ENCODE data around the gene DNLZ.

DNLZ gene

GRCh38 chr9:136373300-136374182 is 10.0 kb upstream of the DNLZ start, which contains the start of gene CARD9:
Gene CARD9 (minus strand): TSS chr9:136373669. CDS start chr9:136372078, 1,591 bp downstream.
- H3K9ac ChIP-seq (ENCODE audit: insufficient read length, low read depth) = peak within 1 kb of the TSS; percentile 32
- H3K4me3 ChIP-seq (ENCODE audit: insufficient read length, low read depth) = no peak within 1 kb of the TSS
- H3K27me3 ChIP-seq (ENCODE audit: insufficient read depth, insufficient read length) = no peaks in the 10 kb centered on the region
- H3K4me1 ChIP-seq (ENCODE audit: insufficient read depth, insufficient read length) = peaks cover 26% of the 10 kb centered on the region
- DNase-seq (ENCODE audit: low read depth, low spot score) = no peak
- TF ChIP-seq YY1 (IDR thresholded peaks at IDR 0.05; ENCODE audit: insufficient read depth, insufficient read length) (no peak), ZNF274 (IDR thresholded peaks at IDR 0.05; ENCODE audit: low read depth, low read length) (no peak), SUZ12 (IDR thresholded peaks at IDR 0.05; ENCODE audit: extremely low read depth, insufficient read depth, insufficient read length) (no peak)
- peaks cover 91% of the 10 kb centered on the region for H3K36me3 ChIP-seq (ENCODE audit: insufficient read depth, insufficient read length, low read length)
- H3K9me3 ChIP-seq (ENCODE audit: insufficient read depth, low read length) = no peaks in the 10 kb centered on the region

- TF ChIP-seq YY1 (IDR thresholded peaks at IDR 0.05; ENCODE audit: insufficient read depth, insufficient read length) (no peak), SUZ12 (IDR thresholded peaks at IDR 0.05; ENCODE audit: extremely low read depth, insufficient read depth, insufficient read length) (no peak), ZNF274 (IDR thresholded peaks at IDR 0.05; ENCODE audit: low read depth, low read length) (no peak)
- no peak for DNase-seq (ENCODE audit: low read depth, low spot score)
- H3K4me1 ChIP-seq (ENCODE audit: insufficient read depth, insufficient read length) = peaks cover 26% of the 10 kb centered on the region
- H3K9me3 ChIP-seq (ENCODE audit: insufficient read depth, low read length) = no peaks in the 10 kb centered on the region
- peaks cover 91% of the 10 kb centered on the region for H3K36me3 ChIP-seq (ENCODE audit: insufficient read depth, insufficient read length, low read length)
- H3K4me3 ChIP-seq (ENCODE audit: insufficient read length, low read depth) = no peak overlapping the region
- H3K27me3 ChIP-seq (ENCODE audit: insufficient read depth, insufficient read length) = no peaks in the 10 kb centered on the region
- H3K9ac ChIP-seq (ENCODE audit: insufficient read length, low read depth) = no peak overlapping the region
These were observed 9.2 kb upstream of the DNLZ start for GRCh38 chr9:136372561-136373299.

GRCh38 chr9:136372006-136372405 is 8.5 kb upstream of the DNLZ start:
- Histone ChIP-seq H3K4me3 (ENCODE audit: insufficient read length, low read depth) (no peak overlapping the region), H3K9me3 (ENCODE audit: insufficient read depth, low read length) (no peaks in the 10 kb centered on the region), H3K9ac (ENCODE audit: insufficient read length, low read depth) (no peak overlapping the region), H3K4me1 (ENCODE audit: insufficient read depth, insufficient read length) (peaks cover 26% of the 10 kb centered on the region), H3K27me3 (ENCODE audit: insufficient read depth, insufficient read length) (no peaks in the 10 kb centered on the region), H3K36me3 (ENCODE audit: insufficient read depth, insufficient read length, low read length) (peaks cover 90% of the 10 kb centered on the region)
- no peak for DNase-seq (ENCODE audit: low read depth, low spot score)
- TF ChIP-seq SUZ12 (IDR thresholded peaks at IDR 0.05; ENCODE audit: extremely low read depth, insufficient read depth, insufficient read length) (no peak), YY1 (IDR thresholded peaks at IDR 0.05; ENCODE audit: insufficient read depth, insufficient read length) (no peak), ZNF274 (IDR thresholded peaks at IDR 0.05; ENCODE audit: low read depth, low read length) (no peak)

DNA sequence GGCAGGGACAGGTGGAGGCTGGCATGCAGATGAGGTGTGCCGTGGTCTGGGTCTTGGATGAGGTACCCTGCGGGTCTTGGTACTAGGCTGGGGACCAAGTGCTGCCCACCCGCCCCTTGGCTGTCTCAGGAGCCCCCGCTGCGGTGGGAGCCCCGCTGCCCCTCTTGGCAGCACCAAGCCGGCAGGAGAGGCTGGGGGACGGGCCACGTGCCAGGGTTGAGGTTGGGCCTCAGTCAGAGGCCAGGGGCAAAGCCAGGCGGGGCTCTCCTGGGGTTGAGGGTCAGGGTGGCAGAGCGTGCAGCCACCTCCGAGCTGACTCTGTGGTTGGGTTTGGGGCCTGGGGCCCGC is 8.0 kb upstream of the DNLZ start:
- no peak for TF ChIP-seq YY1 (IDR thresholded peaks at IDR 0.05; ENCODE audit: insufficient read depth, insufficient read length)
- TF ChIP-seq SUZ12 (IDR thresholded peaks at IDR 0.05; ENCODE audit: extremely low read depth, insufficient read depth, insufficient read length) = no peak
- no peak for TF ChIP-seq ZNF274 (IDR thresholded peaks at IDR 0.05; ENCODE audit: low read depth, low read length)
- Histone ChIP-seq H3K36me3 (ENCODE audit: insufficient read depth, insufficient read length, low read length) (peaks cover 90% of the 10 kb centered on the region), H3K9me3 (ENCODE audit: insufficient read depth, low read length) (no peaks in the 10 kb centered on the region), H3K4me3 (ENCODE audit: insufficient read length, low read depth) (no peak overlapping the region), H3K9ac (ENCODE audit: insufficient read length, low read depth) (no peak overlapping the region), H3K4me1 (ENCODE audit: insufficient read depth, insufficient read length) (peaks cover 25% of the 10 kb centered on the region), H3K27me3 (ENCODE audit: insufficient read depth, insufficient read length) (no peaks in the 10 kb centered on the region)
- no peak for DNase-seq (ENCODE audit: low read depth, low spot score)

- no peak for TF ChIP-seq SUZ12 (IDR thresholded peaks at IDR 0.05; ENCODE audit: extremely low read depth, insufficient read depth, insufficient read length)
- TF ChIP-seq YY1 (IDR thresholded peaks at IDR 0.05; ENCODE audit: insufficient read depth, insufficient read length) = no peak
- no peak for TF ChIP-seq ZNF274 (IDR thresholded peaks at IDR 0.05; ENCODE audit: low read depth, low read length)
- peaks cover 26% of the 10 kb centered on the region for H3K4me1 ChIP-seq (ENCODE audit: insufficient read depth, insufficient read length)
- DNase-seq (ENCODE audit: low read depth, low spot score) = no peak
- no peaks in the 10 kb centered on the region for H3K27me3 ChIP-seq (ENCODE audit: insufficient read depth, insufficient read length)
- peaks cover 90% of the 10 kb centered on the region for H3K36me3 ChIP-seq (ENCODE audit: insufficient read depth, insufficient read length, low read length)
- no peaks in the 10 kb centered on the region for H3K9me3 ChIP-seq (ENCODE audit: insufficient read depth, low read length)
- H3K9ac ChIP-seq (ENCODE audit: insufficient read length, low read depth) = no peak overlapping the region
- H3K4me3 ChIP-seq (ENCODE audit: insufficient read length, low read depth) = no peak overlapping the region
These were observed 7.4 kb upstream of the DNLZ start for GRCh38 chr9:136370687-136371532.

DNA sequence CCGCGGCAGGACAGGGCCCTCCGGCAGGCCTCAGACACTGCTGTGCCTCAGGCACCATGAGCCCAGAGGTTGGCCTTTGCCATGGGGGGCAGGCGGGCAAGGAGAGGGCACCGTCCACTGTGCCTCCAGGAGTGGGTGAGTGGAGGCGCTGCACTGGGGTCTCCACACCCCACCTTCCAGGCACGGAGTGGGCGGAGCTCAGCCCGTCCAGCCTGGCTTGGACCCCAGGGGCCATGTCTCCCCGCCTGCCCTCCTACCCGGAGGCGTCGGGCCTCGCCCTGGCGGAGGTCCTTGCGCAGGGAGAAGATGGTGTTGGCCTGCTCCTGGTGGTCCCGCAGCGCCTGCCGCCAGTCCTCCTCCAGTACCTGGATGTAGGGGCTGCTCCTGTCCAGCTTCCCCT is 6.5 kb upstream of the DNLZ start:
- Histone ChIP-seq H3K4me3 (ENCODE audit: insufficient read length, low read depth) (no peak overlapping the region), H3K4me1 (ENCODE audit: insufficient read depth, insufficient read length) (peaks cover 27% of the 10 kb centered on the region), H3K9ac (ENCODE audit: insufficient read length, low read depth) (no peak overlapping the region), H3K36me3 (ENCODE audit: insufficient read depth, insufficient read length, low read length) (peaks cover 89% of the 10 kb centered on the region), H3K9me3 (ENCODE audit: insufficient read depth, low read length) (no peaks in the 10 kb centered on the region), H3K27me3 (ENCODE audit: insufficient read depth, insufficient read length) (no peaks in the 10 kb centered on the region)
- no peak for DNase-seq (ENCODE audit: low read depth, low spot score)
- TF ChIP-seq YY1 (IDR thresholded peaks at IDR 0.05; ENCODE audit: insufficient read depth, insufficient read length) = no peak
- TF ChIP-seq ZNF274 (IDR thresholded peaks at IDR 0.05; ENCODE audit: low read depth, low read length) = no peak
- no peak for TF ChIP-seq SUZ12 (IDR thresholded peaks at IDR 0.05; ENCODE audit: extremely low read depth, insufficient read depth, insufficient read length)
